ENCODE data around the gene PRKAG1. TPM values are rescaled to one million over a fixed set of nuclear protein-coding genes. Genes with fewer than 3 reads are reported as not detected.

The PRKAG1 gene
- polyA plus RNA-seq, 1 experiment, result 94.1 TPM

DNA sequence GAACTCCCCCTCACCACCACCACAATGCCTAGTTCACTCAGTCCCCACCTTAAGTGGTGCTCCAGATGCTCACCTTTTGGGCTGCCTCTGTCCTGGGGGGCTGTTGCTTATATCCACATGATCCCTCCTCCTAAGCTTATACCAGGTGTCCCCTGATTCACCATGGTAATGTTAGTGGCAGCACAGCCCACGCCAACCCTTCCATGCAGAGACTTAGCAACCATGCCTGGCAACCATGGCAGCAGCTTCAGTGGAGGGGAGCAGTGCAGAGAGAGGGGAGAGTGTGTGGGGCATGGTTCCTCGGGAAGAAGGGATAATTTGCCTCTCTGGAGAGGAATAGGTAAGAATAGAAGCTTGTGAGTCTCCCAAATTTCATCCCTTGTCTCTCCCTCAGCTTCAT is 18.2 kb downstream of the PRKAG1 start:
- Histone ChIP-seq H3K4me3 (ENCODE audit: low read depth, low read length) (no peak overlapping the region), H3K36me3 (ENCODE audit: control insufficient read depth, insufficient read depth, low read length) (peaks cover 23% of the 10 kb centered on the region), H3K27me3 (ENCODE audit: control insufficient read depth, insufficient read depth, low read length) (0 out of 2 replicates have a peak, but pooled peaks cover 2% of the 10 kb centered on the region)
- ChIA-PET CTCF (interaction anchor here (1.1 to 27.0 kb wide), 6 partner anchors 11 to 148 kb away, joined by 3 to 757 read pairs (median 6); partner anchors contain the start of genes DDX23, WNT1 and WNT10B), POLR2A (no interaction called here)
- no peak for DNase-seq (ENCODE audit: low read depth)
- TF ChIP-seq, protein P1, sequence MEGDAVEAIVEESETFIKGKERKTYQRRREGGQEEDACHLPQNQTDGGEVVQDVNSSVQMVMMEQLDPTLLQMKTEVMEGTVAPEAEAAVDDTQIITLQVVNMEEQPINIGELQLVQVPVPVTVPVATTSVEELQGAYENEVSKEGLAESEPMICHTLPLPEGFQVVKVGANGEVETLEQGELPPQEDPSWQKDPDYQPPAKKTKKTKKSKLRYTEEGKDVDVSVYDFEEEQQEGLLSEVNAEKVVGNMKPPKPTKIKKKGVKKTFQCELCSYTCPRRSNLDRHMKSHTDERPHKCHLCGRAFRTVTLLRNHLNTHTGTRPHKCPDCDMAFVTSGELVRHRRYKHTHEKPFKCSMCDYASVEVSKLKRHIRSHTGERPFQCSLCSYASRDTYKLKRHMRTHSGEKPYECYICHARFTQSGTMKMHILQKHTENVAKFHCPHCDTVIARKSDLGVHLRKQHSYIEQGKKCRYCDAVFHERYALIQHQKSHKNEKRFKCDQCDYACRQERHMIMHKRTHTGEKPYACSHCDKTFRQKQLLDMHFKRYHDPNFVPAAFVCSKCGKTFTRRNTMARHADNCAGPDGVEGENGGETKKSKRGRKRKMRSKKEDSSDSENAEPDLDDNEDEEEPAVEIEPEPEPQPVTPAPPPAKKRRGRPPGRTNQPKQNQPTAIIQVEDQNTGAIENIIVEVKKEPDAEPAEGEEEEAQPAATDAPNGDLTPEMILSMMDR (IDR thresholded peaks at IDR 0.05; ENCODE audit: insufficient read depth, low read depth, low read length), result no peak

DNA sequence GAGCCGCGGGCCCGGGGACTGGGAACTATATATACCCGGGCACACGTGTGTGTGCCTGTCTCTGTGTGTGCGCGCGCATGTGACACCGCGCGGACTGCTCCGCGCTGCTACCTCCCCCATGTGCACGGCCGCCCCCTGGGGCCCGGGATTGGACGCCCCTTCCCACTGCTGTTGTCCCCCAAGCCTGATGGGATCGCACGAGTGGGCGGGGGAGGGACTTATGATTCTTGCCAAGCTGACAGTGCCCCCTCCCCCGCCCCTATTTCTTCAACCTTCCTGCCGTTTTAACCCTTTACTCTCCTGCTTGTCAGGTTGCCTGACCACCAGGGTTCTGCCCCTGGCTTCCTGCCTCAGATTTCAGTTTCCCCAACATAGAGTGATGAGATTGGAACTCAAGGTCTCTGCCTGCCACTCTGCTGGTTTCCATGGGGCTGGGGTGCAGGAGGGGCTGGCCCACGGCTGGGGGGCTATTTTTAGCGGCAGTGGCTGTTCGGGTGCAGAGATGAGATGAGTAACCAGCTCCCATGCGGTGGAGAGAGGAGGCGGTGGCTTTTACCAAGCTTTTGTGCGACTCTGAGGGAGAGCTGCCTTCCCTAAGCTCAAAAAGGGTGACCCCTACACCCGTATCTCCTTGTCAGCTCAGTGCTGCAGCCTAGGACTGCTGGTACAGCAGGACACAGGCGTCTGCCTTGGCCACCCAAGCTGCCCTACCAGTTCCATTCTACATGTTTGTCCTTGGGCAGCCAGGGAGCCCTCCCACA is 19.0 kb downstream of the PRKAG1 start, which contains the start of gene DDN:
Gene DDN (minus strand): TSS at position 5 of the 761 bp plus-strand sequence. CDS start 88 bp downstream, outside the sequence.
- no peak for DNase-seq (ENCODE audit: low read depth)
- Histone ChIP-seq H3K27me3 (ENCODE audit: control insufficient read depth, insufficient read depth, low read length) (0 out of 2 replicates have a peak, but pooled peaks cover 2% of the 10 kb centered on the region), H3K36me3 (ENCODE audit: control insufficient read depth, insufficient read depth, low read length) (peaks cover 19% of the 10 kb centered on the region), H3K4me3 (ENCODE audit: low read depth, low read length) (peak within 1 kb of the TSS; percentile 33)
- CTCF ChIA-PET, result interaction anchor here (1.0 to 27.0 kb wide), 6 partner anchors 12 to 147 kb away, joined by 3 to 757 read pairs (median 6); partner anchors contain the start of genes DDX23, WNT1 and WNT10B
- POLR2A ChIA-PET, result no interaction called here
- TF ChIP-seq, protein P1 (IDR thresholded peaks at IDR 0.05; ENCODE audit: insufficient read depth, low read depth, low read length), result no peak

DNA sequence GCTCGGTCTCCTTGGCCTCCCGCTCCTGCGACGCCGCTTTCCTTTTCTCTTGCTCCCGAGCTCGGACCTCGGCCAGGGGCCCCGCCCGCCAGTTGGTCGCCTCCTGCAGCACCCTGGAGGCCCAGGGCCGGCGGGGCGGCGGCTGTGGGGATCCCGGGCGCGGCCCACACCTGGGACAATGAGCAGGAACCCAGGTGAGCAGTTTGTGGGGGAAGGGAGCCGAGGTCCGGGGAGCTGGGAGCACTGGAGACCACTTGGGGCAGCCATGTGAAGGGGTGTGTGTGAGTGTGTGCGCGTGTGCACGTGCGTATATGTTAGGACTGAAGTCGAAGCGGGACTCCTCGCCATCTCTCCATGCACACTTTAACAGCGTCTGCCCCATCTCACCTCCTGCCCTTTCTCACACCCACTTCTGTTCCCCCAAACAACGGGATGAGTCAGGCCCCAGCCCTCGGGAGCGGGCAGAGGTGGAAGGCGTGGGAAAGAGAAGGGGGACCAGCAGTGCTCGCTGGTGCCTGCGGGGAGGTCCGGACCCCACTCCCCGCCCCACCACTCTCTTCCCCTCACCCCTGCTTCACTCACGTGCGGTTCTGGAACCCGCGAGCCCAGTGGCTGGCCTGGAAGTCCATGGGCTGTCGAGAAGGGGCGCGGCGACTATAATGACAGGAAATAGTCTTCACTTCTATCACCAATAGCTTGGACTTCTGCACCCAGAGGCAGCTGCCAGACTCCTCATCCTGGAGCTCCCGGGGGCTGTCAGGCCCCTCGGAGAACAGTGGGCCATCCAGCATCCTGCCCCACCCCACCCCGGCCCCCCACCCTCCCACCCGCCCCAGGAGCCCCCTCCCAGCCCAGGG is 19.9 kb downstream of the PRKAG1 start:
- Histone ChIP-seq H3K36me3 (ENCODE audit: control insufficient read depth, insufficient read depth, low read length) (peaks cover 15% of the 10 kb centered on the region), H3K27me3 (ENCODE audit: control insufficient read depth, insufficient read depth, low read length) (peaks cover 4% of the 10 kb centered on the region; the same call in 1 of the 2 replicates), H3K4me3 (ENCODE audit: low read depth, low read length) (peak overlapping the region; percentile 33)
- POLR2A ChIA-PET, result interaction anchor here (0.5 kb wide), 1 partner anchor 267 kb away, joined by 4 read pairs; no protein-coding TSS in a partner anchor
- CTCF ChIA-PET, result interaction anchor here (0.6 to 27.0 kb wide), 13 partner anchors 7 to 237 kb away, joined by 3 to 757 read pairs (median 8); partner anchors contain the start of genes DDX23, PRKAG1, WNT1 and WNT10B
- DNase-seq (ENCODE audit: low read depth), result no peak
- TF ChIP-seq, protein P1 (IDR thresholded peaks at IDR 0.05; ENCODE audit: insufficient read depth, low read depth, low read length), result no peak

DNA sequence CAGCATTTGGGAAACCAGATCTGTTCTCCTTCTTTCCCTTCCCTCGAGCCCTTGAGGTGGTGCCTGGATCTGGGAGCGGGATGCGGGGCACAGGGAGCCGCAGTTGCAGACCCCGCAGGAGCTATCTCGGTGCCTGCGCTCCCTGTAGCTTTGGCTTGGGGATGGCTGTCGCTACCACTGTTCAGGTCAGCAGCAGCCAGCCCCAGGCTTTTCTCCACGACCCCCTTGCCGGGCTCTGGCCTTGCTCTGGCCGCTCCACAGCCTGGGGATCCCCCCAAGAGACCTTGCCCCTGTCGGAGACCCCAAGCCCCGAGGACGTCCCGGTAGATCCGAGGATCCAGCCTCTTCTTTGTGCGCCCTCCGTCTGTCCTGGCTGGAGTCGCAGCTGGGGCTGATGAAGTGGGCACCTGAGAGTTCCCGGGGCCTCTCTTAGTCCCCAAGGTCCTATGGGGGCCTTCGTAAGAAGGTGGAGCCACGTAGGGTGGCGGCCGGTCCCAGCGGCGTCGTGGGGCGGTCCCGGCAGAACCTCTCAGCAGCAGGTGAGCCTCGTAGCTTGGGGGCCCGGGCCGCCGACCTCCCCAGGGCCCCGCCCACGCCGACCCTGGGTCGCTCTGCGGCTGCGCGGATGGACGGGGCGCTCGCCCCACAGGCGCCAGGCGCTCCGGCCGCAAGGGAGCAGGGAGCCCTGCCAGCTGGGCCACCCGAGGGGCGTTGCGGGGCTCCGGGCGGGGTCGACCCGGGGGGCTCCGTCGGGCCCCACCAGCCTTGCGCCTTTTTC is 20.7 kb downstream of the PRKAG1 start:
- peak overlapping the region; percentile 33 for H3K4me3 ChIP-seq (ENCODE audit: low read depth, low read length)
- TF ChIP-seq, protein P1 (IDR thresholded peaks at IDR 0.05; ENCODE audit: insufficient read depth, low read depth, low read length), result no peak
- CTCF ChIA-PET, result interaction anchor here (0.6 to 27.0 kb wide), 15 partner anchors 8 to 238 kb away, joined by 3 to 757 read pairs (median 9); partner anchors contain the start of genes DDX23, FKBP11, PRKAG1 and WNT1
- peaks cover 8% of the 10 kb centered on the region for H3K36me3 ChIP-seq (ENCODE audit: control insufficient read depth, insufficient read depth, low read length)
- peaks cover 5% of the 10 kb centered on the region for H3K27me3 ChIP-seq (ENCODE audit: control insufficient read depth, insufficient read depth, low read length)
- POLR2A ChIA-PET, result no interaction called here
- no peak for DNase-seq (ENCODE audit: low read depth)
